Stimulated activated CD8-positive, alpha-beta memory T cell treated with anti-CD3 and anti-CD28 coated beads, Interleukin-7, amount 100 ng/mL, for 48 hours (primary cell): Measurements from ENCODE around the gene TTC9.
"Not testable (repeated sequence)": the region's sequence is repeated elsewhere in the genome, so short reads cannot be mapped to it uniquely, and the experiment has no call there.

Experiments
- DNase-seq, 2 donors: peaks; one replicate each; pipeline ENCODE4 v3.0.0-alpha.2; 2020; ENCODE audit warnings: low read depth in 1 of 2; ENCODE audit errors: extremely low read depth in 1 of 2

Gene TTC9

DNA sequence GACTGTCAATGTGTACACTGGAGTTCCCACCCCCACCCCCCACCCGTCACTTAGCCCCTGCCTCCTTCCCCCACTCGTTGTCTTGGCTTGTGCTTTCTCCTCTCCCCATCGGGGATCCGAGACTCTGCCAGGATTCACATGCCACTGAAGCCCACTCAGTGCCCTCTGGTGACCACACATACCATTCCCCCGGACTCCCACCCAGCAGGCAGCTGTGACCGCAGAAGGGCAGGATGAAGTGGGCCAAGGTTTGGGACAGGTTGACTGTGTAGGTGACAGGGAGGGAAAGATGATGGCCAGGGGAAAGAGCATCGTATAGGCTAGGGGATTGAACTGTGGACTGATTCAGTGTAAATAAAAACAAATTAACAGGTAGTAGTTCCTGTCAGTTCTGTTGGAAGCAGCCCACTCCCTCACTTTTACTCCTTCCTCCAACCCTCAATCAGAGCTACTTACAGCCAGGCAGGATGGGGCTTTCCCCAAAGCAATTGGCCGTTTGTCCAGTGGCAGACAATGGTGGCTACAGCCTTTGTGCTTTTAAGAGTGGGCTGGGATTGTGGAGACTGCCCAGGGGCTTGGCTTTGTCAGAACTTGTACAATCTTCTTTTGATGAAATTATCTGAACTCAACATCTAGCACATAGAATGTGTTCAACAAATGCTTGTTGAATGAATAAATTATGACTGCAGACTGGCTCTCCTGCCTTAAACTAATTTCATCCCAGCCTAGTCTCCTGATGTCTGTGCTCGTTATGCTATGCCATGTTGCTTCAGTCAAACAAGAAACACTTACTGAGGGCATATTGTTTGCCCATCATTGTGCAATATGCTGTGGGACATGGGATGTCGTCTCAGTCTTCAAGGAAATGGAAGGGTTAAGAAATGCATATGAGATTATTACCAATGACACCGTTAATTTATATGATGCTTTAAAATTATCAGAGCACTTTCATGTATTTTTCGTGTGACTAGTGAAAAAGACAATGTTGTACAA lies 30.2 kb downstream of the TTC9 start:
- no peak for DNase-seq

DNA sequence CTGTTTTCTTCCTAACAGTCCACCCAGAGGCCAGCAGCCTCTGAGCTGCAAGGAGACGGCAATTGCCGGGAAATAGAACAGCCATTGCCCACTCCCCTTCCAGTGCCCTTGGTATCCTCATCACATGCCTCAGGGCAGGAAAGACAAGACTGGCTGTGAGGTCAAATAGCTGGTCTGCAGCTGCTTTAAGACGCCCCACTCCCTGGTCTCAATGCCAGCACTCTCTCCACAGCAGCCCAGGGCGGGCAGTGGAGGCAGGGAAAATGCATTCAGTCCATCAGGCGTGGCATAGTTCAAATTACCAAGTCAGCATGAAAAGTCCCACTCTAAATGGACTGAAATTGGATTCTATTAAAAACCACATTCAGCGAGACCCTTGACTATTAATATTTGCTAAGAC lies 35.6 kb downstream of the TTC9 start:
- DNase-seq: no peak

DNA sequence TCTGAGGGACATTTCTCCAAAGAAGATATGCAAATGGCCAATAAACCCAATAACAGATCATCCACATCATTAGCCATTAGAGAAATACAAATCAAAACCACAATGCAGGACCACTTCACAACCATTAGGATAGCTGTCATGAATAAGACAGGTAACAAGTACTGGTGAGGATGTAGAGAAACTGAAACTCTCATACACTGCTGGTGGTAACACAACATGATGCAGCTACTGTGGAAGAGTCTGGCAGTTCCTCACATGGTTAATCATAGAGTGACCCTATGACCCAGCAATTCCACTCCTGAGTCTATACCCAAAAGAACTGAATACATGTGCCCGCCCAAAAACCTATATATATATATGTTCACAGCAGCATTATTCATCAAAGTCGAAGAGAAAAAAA lies 39.0 kb downstream of the TTC9 start:
- no peak for DNase-seq

DNA sequence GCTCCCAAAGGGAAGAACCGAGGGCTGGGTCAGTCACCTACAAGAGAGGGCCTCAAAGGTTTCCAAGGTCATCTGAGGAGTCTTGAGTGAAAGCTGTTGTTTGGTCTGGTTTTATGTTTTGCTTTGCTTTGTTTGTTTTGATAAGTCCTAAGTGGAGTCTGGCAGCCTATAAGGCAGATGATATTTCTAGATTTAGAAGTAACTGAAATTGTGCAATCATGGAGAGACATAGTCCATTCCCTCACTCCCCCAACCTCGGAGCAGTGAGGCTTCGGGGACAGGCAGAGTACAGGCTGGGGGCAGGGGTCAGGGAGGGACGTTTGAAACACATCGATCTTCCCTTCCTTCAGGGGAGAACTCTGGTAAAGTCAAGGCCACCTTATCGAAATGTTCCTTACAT lies 42.3 kb downstream of the TTC9 start:
- DNase-seq: no peak

- no peak for DNase-seq
Observed at GRCh38 chr14:70685474-70686197, 43.9 kb downstream of the TTC9 start.

DNA sequence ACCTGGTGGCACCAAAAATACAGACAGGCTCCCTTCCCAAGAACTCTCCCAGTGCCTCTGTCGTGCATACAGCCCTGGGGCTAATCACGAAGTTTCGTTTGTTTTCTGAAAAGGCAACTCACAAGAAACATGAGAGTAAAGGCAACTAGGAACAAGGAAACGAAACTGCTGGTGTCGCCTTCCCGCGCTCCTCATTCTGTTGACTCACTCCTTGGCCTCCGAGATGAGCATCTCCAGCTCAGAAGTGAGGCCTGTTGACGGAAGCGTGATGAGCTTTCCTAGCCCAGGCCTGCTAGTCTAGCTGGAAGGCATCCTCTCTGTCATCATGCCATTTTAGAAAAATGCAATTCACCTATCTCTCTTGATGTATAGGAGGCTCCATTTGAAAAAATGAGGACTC lies 50.5 kb downstream of the TTC9 start:
- DNase-seq: no peak

GRCh38 chr14:70696026-70696425 lies 54.3 kb downstream of the TTC9 start:
- no peak for DNase-seq

- DNase-seq: no peak
Observed at GRCh38 chr14:70697701-70698100, 56.0 kb downstream of the TTC9 start.

DNA sequence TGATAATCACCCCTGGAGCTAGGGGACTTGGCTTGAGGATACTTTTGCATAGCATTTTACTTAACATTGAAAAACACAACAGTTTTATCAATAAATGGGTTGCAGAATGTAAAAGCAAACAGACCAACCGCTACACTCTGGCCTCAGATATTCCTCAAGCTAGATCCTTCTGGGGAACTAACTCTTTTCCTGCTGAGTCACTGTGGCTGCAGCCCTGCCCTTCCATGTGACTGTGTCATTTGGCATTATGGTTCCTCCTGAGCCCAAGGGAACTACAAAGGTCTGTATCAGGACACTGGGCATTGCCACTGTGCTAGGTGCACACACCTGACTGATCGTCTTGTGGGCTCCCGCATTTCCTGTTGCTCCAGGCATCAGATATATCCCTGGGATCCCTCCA lies 56.6 kb downstream of the TTC9 start:
- DNase-seq: no peak

GRCh38 chr14:70699646-70700045 lies 57.9 kb downstream of the TTC9 start:
- no peak for DNase-seq

DNA sequence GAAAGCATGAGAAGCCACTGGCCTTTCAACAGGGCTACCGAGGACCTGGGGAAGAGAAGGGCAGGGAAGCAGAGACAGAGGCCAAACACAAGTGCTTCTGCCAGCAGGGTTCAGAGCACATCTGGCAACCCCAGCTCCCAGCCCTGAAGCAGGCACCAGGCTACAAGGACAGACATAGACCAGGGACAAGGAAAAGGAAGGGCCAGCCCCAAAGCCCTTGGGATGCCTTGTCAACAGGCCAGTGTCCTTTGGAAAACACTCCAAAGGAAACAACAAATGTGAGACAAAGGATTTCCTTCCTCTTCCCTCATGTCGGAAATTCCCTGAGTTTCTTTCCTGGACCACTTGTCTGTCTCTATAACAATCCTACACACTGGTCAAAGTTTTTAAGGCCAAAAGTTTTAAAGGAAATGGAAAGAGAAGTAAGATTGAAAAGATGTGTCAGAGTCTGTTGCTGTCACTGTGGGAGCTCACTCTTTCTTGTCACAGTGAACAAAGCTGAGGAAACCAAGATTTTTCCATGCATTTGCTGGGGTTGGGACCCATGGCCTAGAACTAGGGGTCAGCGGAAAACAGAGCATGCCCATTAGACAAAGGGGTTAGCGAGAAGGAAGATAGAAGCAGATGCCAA lies 59.4 kb downstream of the TTC9 start:
- DNase-seq: no peak

GRCh38 chr14:70701610-70702009 lies 59.9 kb downstream of the TTC9 start:
- no peak for DNase-seq

- no peak for DNase-seq
Observed at GRCh38 chr14:70702161-70702560, 60.4 kb downstream of the TTC9 start.

DNA sequence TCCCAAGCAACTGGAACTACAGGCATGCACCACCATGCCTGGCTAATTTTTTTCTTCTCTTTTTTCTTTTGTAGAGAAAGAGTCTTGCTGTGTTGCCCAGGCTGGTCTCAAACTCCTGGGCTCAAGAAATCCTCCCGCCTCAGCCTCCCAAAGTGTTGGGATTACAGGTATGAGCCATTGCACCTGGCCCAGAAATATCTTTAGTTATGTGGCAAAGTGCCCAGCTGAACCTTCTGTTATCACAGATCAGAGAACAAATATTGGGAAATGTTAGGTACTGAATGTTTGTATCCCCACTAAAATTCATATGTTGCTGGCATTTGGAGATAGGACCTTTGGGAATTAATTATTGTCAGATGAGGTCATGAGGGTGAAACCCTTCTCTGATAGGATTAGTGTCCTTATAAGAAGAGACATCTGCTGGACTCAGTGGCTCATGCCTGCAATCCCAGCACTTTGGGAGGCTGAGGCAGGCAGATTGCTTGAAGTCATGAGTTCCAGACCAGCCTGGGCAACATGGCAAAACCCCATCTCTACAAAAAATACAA lies 62.0 kb downstream of the TTC9 start:
- not testable (repeated sequence) for DNase-seq

DNA sequence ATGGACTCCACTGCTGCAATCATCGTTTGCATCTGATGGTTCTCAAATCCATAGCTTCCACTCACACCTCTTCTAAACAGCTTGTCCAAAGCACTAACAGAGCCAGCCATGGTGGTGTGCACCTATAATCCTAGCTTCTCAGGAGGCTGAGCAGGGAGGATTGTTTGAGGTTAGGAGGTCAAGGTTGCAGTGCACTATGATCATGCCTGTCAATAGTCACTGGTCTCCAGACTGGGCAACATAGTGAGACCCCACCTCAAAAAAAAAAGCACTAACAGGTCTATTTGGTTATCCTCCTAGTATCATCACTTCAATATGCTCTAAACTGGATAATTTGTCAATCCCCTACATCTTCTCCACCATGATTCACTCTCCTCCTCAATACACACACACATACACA lies 63.2 kb downstream of the TTC9 start:
- no peak for DNase-seq

- no peak for DNase-seq
Observed at GRCh38 chr14:70706177-70706576, 64.5 kb downstream of the TTC9 start.

- peak in 1 of 2 donors; percentile 1 for DNase-seq
Observed at GRCh38 chr14:70707138-70708038, 65.7 kb downstream of the TTC9 start.

- DNase-seq: no peak
Observed at GRCh38 chr14:70708717-70709570, 67.2 kb downstream of the TTC9 start.

- no peak for DNase-seq
Observed at GRCh38 chr14:70709726-70710382, 68.1 kb downstream of the TTC9 start.
